Prostate gland (tissue), 2 donors: ENCODE results near the gene B3GLCT. TPM values are rescaled to one million over a fixed set of nuclear protein-coding genes. Genes with fewer than 3 reads are reported as not detected.

ENCODE experiments used
- DNase-seq: peaks from one replicate; pipeline ENCODE4 v3.0.0-alpha.2; 2019; ENCODE audit warnings: low spot score
- H3K27ac ChIP-seq, 2 donors: fragments of 200-600 bp; sonication (generic); 2 replicates each; pipeline ENCODE4 v1.5.1; 2017 to 2019
- H3K27me3 ChIP-seq: fragments of 200-600 bp; sonication (generic); replicated peaks from 2 replicates; pipeline ENCODE4 v1.5.1; 2019; ENCODE audit not compliant: insufficient read depth
- H3K36me3 ChIP-seq, 2 donors: fragments of 200-600 bp; sonication (generic); 1 replicate in 1 of 2; 2 replicates in 1 of 2; pipeline versions ENCODE4 v1.5.1 to v1.8.1; 2017 to 2019
- H3K4me1 ChIP-seq: fragments of 200-600 bp; sonication (generic); replicated peaks from 2 replicates; pipeline ENCODE4 v1.5.1; 2019
- H3K4me3 ChIP-seq, 2 donors: fragments of 200-600 bp; sonication (generic); 2 replicates each; pipeline ENCODE4 v1.5.1; 2017 to 2019
- H3K9me3 ChIP-seq: fragments of 200-600 bp; sonication (generic); 2 replicates; pipeline ENCODE4 v1.5.1; 2017
- CTCF ChIP-seq, 4 experiments: fragments of 200-600 bp in 2 of 4; fragments of 450-650 bp in 2 of 4; sonication (generic) in 2 of 4; IDR thresholded peaks; 1 replicate in 3 of 4; 2 replicates in 1 of 4; pipeline ENCODE4 v1.5.1; 2016 to 2019; ENCODE audit warnings: antibody characterized with exemption in 4 of 4, mild to moderate bottlenecking in 2 of 4, moderate library complexity in 2 of 4
- POLR2A ChIP-seq: fragments of 450-650 bp; IDR thresholded peaks from one replicate; pipeline ENCODE4 v1.6.1; 2016; ENCODE audit warnings: antibody characterized with exemption, mild to moderate bottlenecking
- POLR2AphosphoS5 ChIP-seq: sonication (generic); formaldehyde crosslinking; IDR thresholded peaks from one replicate; pipeline ENCODE4 v1.6.1; 2017; ENCODE audit warnings: antibody characterized with exemption
- WGBS: methylation state at CpG from one replicate; pipeline ENCODE4 v1.1.5; 2018; 5-methylcytosine and 5-hydroxymethylcytosine counted together
- intact Hi-C: fragments of 100-400 bp; cut with DNase I; formaldehyde crosslinking; loops from one replicate; pipeline ENCODE4 v1.14.2; 2022
- total RNA-seq, 2 donors: library from RNA; depleted of rRNA; stranded (reverse); fragments of >200 nt; gene quantifications; one replicate each; pipeline ENCODE4 v1.1.0, GENCODE V29; 2016

B3GLCT gene
- total RNA-seq, 2 donors from 2014 or later, result 4.4 to 14.7 TPM

- 85% methylated on average over 2 of the region's 2 CpGs for WGBS
- Histone ChIP-seq H3K4me1 (no peaks in the 10 kb centered on the region), H3K9me3 (no peaks in the 10 kb centered on the region), H3K4me3 (no peak overlapping the region), H3K27ac (no peak overlapping the region), H3K36me3 (no peaks in the 10 kb centered on the region), H3K27me3 (no peaks in the 10 kb centered on the region)
- no peak for DNase-seq
- intact Hi-C loops, result no loop called here
- TF ChIP-seq POLR2AphosphoS5 (no peak), CTCF (IDR thresholded peaks at IDR 0.05) (no peak), POLR2A (no peak)
Observed at GRCh38 chr13:31346891-31347290, 147.1 kb downstream of the B3GLCT start.

- Histone ChIP-seq H3K36me3 (no peaks in the 10 kb centered on the region), H3K27ac (no peak overlapping the region)
- intact Hi-C loops, result no loop called here
Observed at GRCh38 chr13:31349156-31349555, 149.4 kb downstream of the B3GLCT start.

GRCh38 chr13:31350560-31350959, 150.8 kb downstream of the B3GLCT start:
- Histone ChIP-seq H3K36me3 (no peaks in the 10 kb centered on the region), H3K9me3 (no peaks in the 10 kb centered on the region), H3K27me3 (peaks cover 2% of the 10 kb centered on the region), H3K4me1 (no peaks in the 10 kb centered on the region), H3K4me3 (no peak overlapping the region), H3K27ac (no peak overlapping the region)
- DNase-seq, result no peak
- intact Hi-C loops, result no loop called here
- TF ChIP-seq POLR2A, result no peak
- TF ChIP-seq POLR2AphosphoS5, result no peak
- TF ChIP-seq CTCF (IDR thresholded peaks at IDR 0.05), result no peak
- 67% methylated on average over 5 of the region's 5 CpGs for WGBS

More at GRCh38 chr13:31349156-31349555, 149.4 kb downstream of the B3GLCT start:
- H3K4me3 ChIP-seq, result no peak overlapping the region
- H3K27me3 ChIP-seq, result peaks cover 2% of the 10 kb centered on the region
- no peaks in the 10 kb centered on the region for H3K9me3 ChIP-seq
- 78% methylated on average over 4 of the region's 4 CpGs for WGBS
- DNase-seq, result no peak
- TF ChIP-seq POLR2AphosphoS5 (no peak), CTCF (IDR thresholded peaks at IDR 0.05) (no peak), POLR2A (no peak)
- no peaks in the 10 kb centered on the region for H3K4me1 ChIP-seq

GRCh38 chr13:31351376-31351775, 151.6 kb downstream of the B3GLCT start:
- Histone ChIP-seq H3K4me3 (no peak overlapping the region), H3K36me3 (no peaks in the 10 kb centered on the region), H3K27ac (no peak overlapping the region), H3K27me3 (peaks cover 2% of the 10 kb centered on the region), H3K4me1 (no peaks in the 10 kb centered on the region), H3K9me3 (no peaks in the 10 kb centered on the region)
- TF ChIP-seq POLR2AphosphoS5, result no peak
- TF ChIP-seq CTCF (IDR thresholded peaks at IDR 0.05), result no peak
- TF ChIP-seq POLR2A, result no peak
- 85% methylated on average over 2 of the region's 2 CpGs for WGBS
- no peak for DNase-seq
- intact Hi-C loops, result no loop called here

GRCh38 chr13:31352467-31352866, 152.7 kb downstream of the B3GLCT start:
- WGBS, result 40% methylated on average over 24 of the region's 24 CpGs
- no peak overlapping the region for H3K4me3 ChIP-seq

More at GRCh38 chr13:31352467-31352866, 152.7 kb downstream of the B3GLCT start:
- TF ChIP-seq CTCF (IDR thresholded peaks at IDR 0.05) (no peak), POLR2AphosphoS5 (no peak), POLR2A (no peak)
- intact Hi-C loops, result no loop called here
- Histone ChIP-seq H3K36me3 (no peaks in the 10 kb centered on the region), H3K4me1 (no peaks in the 10 kb centered on the region), H3K9me3 (no peaks in the 10 kb centered on the region), H3K27ac (no peak overlapping the region), H3K27me3 (peaks cover 2% of the 10 kb centered on the region)
- DNase-seq, result no peak
